NCI-H2227 (cell line): ENCODE data around the gene TCEAL7.
A peak's percentile ranks its signal among the peaks of the same experiment; 100 is the strongest.

Experiments
- DNase-seq: peaks from one replicate; lab custom pipeline; 2025; ENCODE audit not compliant: unreplicated experiment; lab: John Stamatoyannopoulos, UW

Gene TCEAL7

GRCh38 chrX:103363046-103363445 lies 33.0 kb downstream of the TCEAL7 start:
- DNase-seq, result no peak

GRCh38 chrX:103367502-103367901 lies 37.5 kb downstream of the TCEAL7 start:
- DNase-seq, result no peak

- DNase-seq, result no peak
Measured at GRCh38 chrX:103369479-103369878, 39.4 kb downstream of the TCEAL7 start.

GRCh38 chrX:103372886-103373285 lies 42.8 kb downstream of the TCEAL7 start:
- DNase-seq, result no peak

GRCh38 chrX:103373581-103373980 lies 43.5 kb downstream of the TCEAL7 start:
- DNase-seq, result no peak

GRCh38 chrX:103376118-103376978 lies 46.3 kb downstream of the TCEAL7 start, which contains the start of gene BEX3:
Gene BEX3, plus strand, starts transcription at chrX:103376538. Its CDS starts 984 bp downstream, at chrX:103377522.
- peak; percentile 93 for DNase-seq

GRCh38 chrX:103376979-103377324 lies 46.9 kb downstream of the TCEAL7 start:
- peak; percentile 75 for DNase-seq

- no peak for DNase-seq
Measured at GRCh38 chrX:103378990-103379389, 49.0 kb downstream of the TCEAL7 start.
